ENCODE measurements around the gene ARFGAP3. TPM values are rescaled to one million over a fixed set of nuclear protein-coding genes. Genes with fewer than 3 reads are reported as not detected.
"Not testable (repeated sequence)": the region's sequence is repeated elsewhere in the genome, so short reads cannot be mapped to it uniquely, and the experiment has no call there.

ARFGAP3 gene
- total and polyA plus RNA-seq, 3 experiments from 2014 or later, result 32.2 to 50.0 (median 33.0) TPM

DNA sequence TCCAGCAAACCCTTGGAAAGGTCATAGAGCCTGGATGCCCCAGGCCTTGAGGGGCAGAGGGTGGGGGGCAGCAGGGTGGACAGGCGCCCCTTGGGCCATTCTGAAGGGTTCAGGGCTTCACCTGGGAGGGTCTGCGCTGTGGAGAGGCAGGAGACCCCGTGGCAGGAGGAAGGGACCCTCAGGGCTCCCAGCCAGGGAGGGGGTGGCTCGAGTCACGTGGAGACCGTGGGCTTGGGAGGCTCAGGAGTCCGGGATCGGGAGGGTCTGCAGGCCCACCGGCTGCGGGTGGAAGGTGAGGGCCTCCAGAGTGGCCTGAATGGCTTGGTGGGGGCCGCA lies 87.9 kb downstream of the ARFGAP3 start:
- no peak overlapping the region for H3K4me3 ChIP-seq (ENCODE audit: low read length)
- H3K4me1 ChIP-seq (ENCODE audit: insufficient read depth, low read length), result no peaks in the 10 kb centered on the region
- H3K36me3 ChIP-seq (ENCODE audit: insufficient read depth, low read length), result no peaks in the 10 kb centered on the region
- CTCF ChIA-PET, result no interaction called here
- H3K27ac Mint-ChIP-seq, result no peak overlapping the region
- H3K4me1 Mint-ChIP-seq, result no peaks in the 10 kb centered on the region
- no peak for DNase-seq
- no peak overlapping the region for H3K4me3 Mint-ChIP-seq
- H3K27me3 Mint-ChIP-seq, result peaks cover 0 to 13% of the 10 kb centered on the region in 2 donors
- no peaks in the 10 kb centered on the region for H3K9me3 Mint-ChIP-seq
- no peaks in the 10 kb centered on the region for H3K27me3 ChIP-seq (ENCODE audit: insufficient read depth, low read length, poor library complexity, severe bottlenecking)
- no peaks in the 10 kb centered on the region for H3K9me3 ChIP-seq (ENCODE audit: low read length)
- POLR2A ChIA-PET, result no interaction called here
- no peaks in the 10 kb centered on the region for H3K36me3 Mint-ChIP-seq
- H3K27ac ChIP-seq (ENCODE audit: low read depth, low read length), result no peak overlapping the region

DNA sequence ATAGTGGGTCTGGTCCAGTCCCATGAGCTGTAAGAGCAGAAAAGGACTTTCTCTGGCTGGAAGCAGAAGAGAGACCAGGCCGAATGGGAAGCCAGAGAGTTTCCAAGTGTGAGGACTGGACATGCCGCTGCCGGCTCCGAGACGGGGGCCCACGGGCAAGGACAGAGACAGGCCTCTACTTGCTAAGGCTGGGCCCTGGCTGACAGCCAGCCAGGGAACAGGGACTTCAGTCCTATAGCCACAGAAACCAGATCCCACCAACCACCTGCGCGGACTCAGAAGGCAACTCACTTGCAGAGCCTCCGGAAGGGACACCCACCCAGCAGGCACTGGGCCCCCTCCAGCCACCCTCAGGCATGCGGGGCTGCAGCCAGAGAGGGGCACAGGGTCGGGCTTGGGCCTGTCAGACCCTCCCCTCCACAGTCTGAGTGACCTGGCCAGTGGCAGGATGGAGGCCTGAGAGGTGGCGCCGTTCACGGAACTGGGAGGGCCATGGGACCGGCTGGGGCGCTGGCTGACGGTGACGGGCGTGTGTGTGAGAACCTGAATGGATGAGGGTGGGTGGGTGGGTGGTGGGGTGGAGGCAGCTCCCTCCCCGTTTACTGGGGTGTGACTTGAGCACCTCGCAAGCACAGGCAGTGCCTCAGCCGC lies 88.6 kb downstream of the ARFGAP3 start:
- no peaks in the 10 kb centered on the region for H3K9me3 ChIP-seq (ENCODE audit: low read length)
- H3K4me1 Mint-ChIP-seq, result no peaks in the 10 kb centered on the region
- H3K27me3 Mint-ChIP-seq, result peaks cover 2 to 13% of the 10 kb centered on the region in 2 donors
- no peaks in the 10 kb centered on the region for H3K27me3 ChIP-seq (ENCODE audit: insufficient read depth, low read length, poor library complexity, severe bottlenecking)
- H3K9me3 Mint-ChIP-seq, result no peaks in the 10 kb centered on the region
- no peak overlapping the region for H3K4me3 Mint-ChIP-seq
- POLR2A ChIA-PET, result no interaction called here
- DNase-seq, result no peak
- no peak overlapping the region for H3K27ac Mint-ChIP-seq
- no peaks in the 10 kb centered on the region for H3K4me1 ChIP-seq (ENCODE audit: insufficient read depth, low read length)
- CTCF ChIA-PET, result no interaction called here
- no peaks in the 10 kb centered on the region for H3K36me3 Mint-ChIP-seq
- no peak overlapping the region for H3K4me3 ChIP-seq (ENCODE audit: low read length)
- no peaks in the 10 kb centered on the region for H3K36me3 ChIP-seq (ENCODE audit: insufficient read depth, low read length)
- H3K27ac ChIP-seq (ENCODE audit: low read depth, low read length), result no peak overlapping the region

GRCh38 chr22:42766860-42767259 lies 90.2 kb downstream of the ARFGAP3 start:
- Mint-ChIP-seq H3K36me3 (no peaks in the 10 kb centered on the region), H3K4me1 (no peaks in the 10 kb centered on the region), H3K27ac (no peak overlapping the region), H3K9me3 (no peaks in the 10 kb centered on the region), H3K27me3 (peaks cover 2 to 13% of the 10 kb centered on the region in 2 donors), H3K4me3 (no peak overlapping the region)
- no peaks in the 10 kb centered on the region for H3K9me3 ChIP-seq (ENCODE audit: low read length)
- DNase-seq, result no peak
- H3K36me3 ChIP-seq (ENCODE audit: insufficient read depth, low read length), result no peaks in the 10 kb centered on the region
- H3K27ac ChIP-seq (ENCODE audit: low read depth, low read length), result no peak overlapping the region
- ChIA-PET CTCF (no interaction called here), POLR2A (no interaction called here)
- H3K4me1 ChIP-seq (ENCODE audit: insufficient read depth, low read length), result no peaks in the 10 kb centered on the region
- H3K4me3 ChIP-seq (ENCODE audit: low read length), result no peak overlapping the region
- H3K27me3 ChIP-seq (ENCODE audit: insufficient read depth, low read length, poor library complexity, severe bottlenecking), result no peaks in the 10 kb centered on the region

- Mint-ChIP-seq H3K36me3 (no peaks in the 10 kb centered on the region), H3K27me3 (peaks cover 2 to 13% of the 10 kb centered on the region in 2 donors), H3K27ac (peak overlapping the region in 3 of 8 donors; percentile 45 to 93 (median 51)), H3K4me1 (no peaks in the 10 kb centered on the region), H3K4me3 (peak overlapping the region in 1 of 7 donors; percentile 18), H3K9me3 (no peaks in the 10 kb centered on the region)
- Histone ChIP-seq H3K27me3 (ENCODE audit: insufficient read depth, low read length, poor library complexity, severe bottlenecking) (no peaks in the 10 kb centered on the region), H3K36me3 (ENCODE audit: insufficient read depth, low read length) (no peaks in the 10 kb centered on the region), H3K9me3 (ENCODE audit: low read length) (no peaks in the 10 kb centered on the region), H3K4me1 (ENCODE audit: insufficient read depth, low read length) (no peaks in the 10 kb centered on the region), H3K27ac (ENCODE audit: low read depth, low read length) (no peak overlapping the region), H3K4me3 (ENCODE audit: low read length) (no peak overlapping the region)
- CTCF ChIA-PET, result no interaction called here
- POLR2A ChIA-PET, result no interaction called here
- DNase-seq, result no peak
These were observed 92.1 kb downstream of the ARFGAP3 start for GRCh38 chr22:42764895-42765363.

- H3K4me3 ChIP-seq (ENCODE audit: low read length), result no peak overlapping the region
- H3K9me3 ChIP-seq (ENCODE audit: low read length), result no peaks in the 10 kb centered on the region
- H3K4me1 ChIP-seq (ENCODE audit: insufficient read depth, low read length), result no peaks in the 10 kb centered on the region
- H3K27me3 ChIP-seq (ENCODE audit: insufficient read depth, low read length, poor library complexity, severe bottlenecking), result no peaks in the 10 kb centered on the region
- Mint-ChIP-seq H3K27me3 (peaks cover 2 to 13% of the 10 kb centered on the region in 2 donors), H3K36me3 (no peaks in the 10 kb centered on the region), H3K9me3 (no peaks in the 10 kb centered on the region), H3K4me3 (no peak overlapping the region), H3K4me1 (no peaks in the 10 kb centered on the region), H3K27ac (no peak overlapping the region)
- CTCF ChIA-PET, result no interaction called here
- no peak for DNase-seq
- POLR2A ChIA-PET, result no interaction called here
- no peak overlapping the region for H3K27ac ChIP-seq (ENCODE audit: low read depth, low read length)
- no peaks in the 10 kb centered on the region for H3K36me3 ChIP-seq (ENCODE audit: insufficient read depth, low read length)
These were observed 93.0 kb downstream of the ARFGAP3 start for GRCh38 chr22:42763965-42764480.

- POLR2A ChIA-PET, result interaction anchor here (0.7 kb wide), 1 partner anchor 574 kb away, joined by 3 read pairs; no protein-coding TSS in a partner anchor
- Mint-ChIP-seq H3K27me3 (peaks cover 7% of the 10 kb centered on the region in 2 donors), H3K36me3 (no peaks in the 10 kb centered on the region), H3K4me1 (no peaks in the 10 kb centered on the region), H3K27ac (peak overlapping the region in 1 of 8 donors; percentile 74), H3K4me3 (no peak overlapping the region), H3K9me3 (no peaks in the 10 kb centered on the region)
- Histone ChIP-seq H3K27ac (ENCODE audit: low read depth, low read length) (no peak overlapping the region), H3K27me3 (ENCODE audit: insufficient read depth, low read length, poor library complexity, severe bottlenecking) (no peaks in the 10 kb centered on the region), H3K36me3 (ENCODE audit: insufficient read depth, low read length) (no peaks in the 10 kb centered on the region), H3K4me1 (ENCODE audit: insufficient read depth, low read length) (no peaks in the 10 kb centered on the region), H3K4me3 (ENCODE audit: low read length) (no peak overlapping the region), H3K9me3 (ENCODE audit: low read length) (no peaks in the 10 kb centered on the region)
- CTCF ChIA-PET, result no interaction called here
- DNase-seq, result no peak
These were observed 96.1 kb downstream of the ARFGAP3 start for GRCh38 chr22:42760806-42761565.

DNA sequence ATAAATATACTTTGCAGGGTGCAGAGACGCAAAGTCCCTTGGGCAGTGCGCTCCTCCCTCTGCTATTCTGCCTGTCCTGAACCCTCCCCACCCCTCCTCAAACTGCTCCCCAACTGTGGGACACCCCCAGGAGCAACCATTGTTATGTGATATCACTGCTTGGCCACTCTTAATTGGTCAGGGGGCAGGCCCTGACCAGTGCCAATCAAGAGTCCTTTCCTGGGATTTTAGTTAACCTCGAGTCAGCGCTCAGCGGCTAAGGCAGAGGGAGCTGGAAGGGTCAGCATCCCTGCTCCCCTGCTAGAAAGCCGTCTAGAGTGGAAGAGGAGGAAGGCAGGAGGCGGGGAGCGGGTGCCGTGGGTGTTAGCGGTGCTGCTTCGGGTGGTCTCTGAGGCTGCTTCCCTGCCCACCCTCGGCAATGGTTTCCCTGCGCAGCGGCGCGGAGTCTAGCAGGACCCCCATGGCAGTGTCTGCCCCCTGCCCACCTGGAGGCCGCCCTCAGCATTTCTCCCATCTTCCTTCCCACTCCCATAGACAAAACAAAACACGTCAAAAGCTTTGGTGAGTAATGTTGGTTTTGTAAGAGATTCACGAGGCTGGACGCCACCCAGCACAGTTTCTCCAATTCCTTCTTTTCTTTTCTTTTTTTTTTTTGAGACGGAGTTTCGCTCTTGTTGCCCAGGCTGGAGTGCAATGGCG lies 98.0 kb downstream of the ARFGAP3 start:
- peak overlapping the region in 1 of 8 donors; percentile 60 for H3K27ac Mint-ChIP-seq

GRCh38 chr22:42755553-42755952 lies 101.5 kb downstream of the ARFGAP3 start:
- H3K36me3 Mint-ChIP-seq; H3K27ac ChIP-seq (ENCODE audit: low read depth, low read length); H3K9me3 Mint-ChIP-seq; H3K4me3 Mint-ChIP-seq; H3K27ac Mint-ChIP-seq; POLR2A ChIA-PET; H3K27me3 Mint-ChIP-seq; CTCF ChIA-PET; H3K27me3 ChIP-seq (ENCODE audit: insufficient read depth, low read length, poor library complexity, severe bottlenecking); H3K4me1 Mint-ChIP-seq; H3K4me1 ChIP-seq (ENCODE audit: insufficient read depth, low read length); DNase-seq; H3K9me3 ChIP-seq (ENCODE audit: low read length); H3K36me3 ChIP-seq (ENCODE audit: insufficient read depth, low read length); H3K4me3 ChIP-seq (ENCODE audit: low read length): not testable (repeated sequence)

More for the DNA sequence above, 98.0 kb downstream of the ARFGAP3 start:
- Mint-ChIP-seq H3K9me3 (no peaks in the 10 kb centered on the region), H3K4me3 (no peak overlapping the region), H3K36me3 (no peaks in the 10 kb centered on the region), H3K4me1 (no peaks in the 10 kb centered on the region), H3K27me3 (peaks cover 4 to 7% of the 10 kb centered on the region in 2 donors)
- no peaks in the 10 kb centered on the region for H3K36me3 ChIP-seq (ENCODE audit: insufficient read depth, low read length)
- DNase-seq, result no peak
- H3K9me3 ChIP-seq (ENCODE audit: low read length), result no peaks in the 10 kb centered on the region
- no peaks in the 10 kb centered on the region for H3K4me1 ChIP-seq (ENCODE audit: insufficient read depth, low read length)
- no peak overlapping the region for H3K4me3 ChIP-seq (ENCODE audit: low read length)
- H3K27ac ChIP-seq (ENCODE audit: low read depth, low read length), result no peak overlapping the region
- POLR2A ChIA-PET, result no interaction called here
- no peaks in the 10 kb centered on the region for H3K27me3 ChIP-seq (ENCODE audit: insufficient read depth, low read length, poor library complexity, severe bottlenecking)
- CTCF ChIA-PET, result no interaction called here
